ENCODE data around the gene FBXO31. TPM values are rescaled to one million over a fixed set of nuclear protein-coding genes. Genes with fewer than 3 reads are reported as not detected.
A peak's percentile ranks its signal among the peaks of the same experiment; 100 is the strongest.

FBXO31 gene
- total and polyA plus RNA-seq, 2 of the 13 experiments (the other 11 are each of a cell fraction or from before 2014, with no cell fraction given), result 92.4 to 101 TPM

DNA sequence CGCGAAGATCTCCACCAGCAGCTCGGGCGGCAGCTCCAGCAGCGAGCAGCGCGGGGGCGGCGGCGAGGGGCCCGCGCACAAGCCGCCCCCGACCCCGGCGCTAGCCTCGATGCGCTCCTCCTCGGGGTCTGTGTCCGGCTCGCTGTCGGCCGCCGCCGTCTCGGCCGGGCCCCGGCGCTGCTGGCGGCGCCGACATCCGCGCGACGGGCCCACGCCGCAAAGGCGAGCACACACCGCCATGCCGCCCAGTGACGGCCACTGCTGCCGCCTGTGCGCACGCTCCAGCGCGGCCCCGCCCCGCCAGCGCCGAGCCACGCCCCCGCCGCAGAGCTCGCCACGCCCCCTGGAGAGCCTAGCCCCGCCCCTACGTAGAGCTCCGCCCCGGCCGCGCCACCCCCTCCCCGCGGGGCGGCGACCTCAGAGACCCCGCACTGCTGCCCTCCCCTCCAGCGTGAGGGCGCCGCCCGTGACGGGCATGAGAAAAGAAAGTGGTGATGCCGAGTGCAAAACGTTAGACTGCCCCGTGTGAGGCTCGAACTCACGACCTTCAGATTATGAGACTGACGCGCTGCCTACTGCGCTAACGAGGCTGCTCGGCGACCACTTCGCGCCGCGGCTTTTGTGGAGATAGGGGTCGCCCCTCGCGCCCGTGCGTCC is at the start of gene FBXO31 (continued):
- TF ChIP-seq, protein P1, sequence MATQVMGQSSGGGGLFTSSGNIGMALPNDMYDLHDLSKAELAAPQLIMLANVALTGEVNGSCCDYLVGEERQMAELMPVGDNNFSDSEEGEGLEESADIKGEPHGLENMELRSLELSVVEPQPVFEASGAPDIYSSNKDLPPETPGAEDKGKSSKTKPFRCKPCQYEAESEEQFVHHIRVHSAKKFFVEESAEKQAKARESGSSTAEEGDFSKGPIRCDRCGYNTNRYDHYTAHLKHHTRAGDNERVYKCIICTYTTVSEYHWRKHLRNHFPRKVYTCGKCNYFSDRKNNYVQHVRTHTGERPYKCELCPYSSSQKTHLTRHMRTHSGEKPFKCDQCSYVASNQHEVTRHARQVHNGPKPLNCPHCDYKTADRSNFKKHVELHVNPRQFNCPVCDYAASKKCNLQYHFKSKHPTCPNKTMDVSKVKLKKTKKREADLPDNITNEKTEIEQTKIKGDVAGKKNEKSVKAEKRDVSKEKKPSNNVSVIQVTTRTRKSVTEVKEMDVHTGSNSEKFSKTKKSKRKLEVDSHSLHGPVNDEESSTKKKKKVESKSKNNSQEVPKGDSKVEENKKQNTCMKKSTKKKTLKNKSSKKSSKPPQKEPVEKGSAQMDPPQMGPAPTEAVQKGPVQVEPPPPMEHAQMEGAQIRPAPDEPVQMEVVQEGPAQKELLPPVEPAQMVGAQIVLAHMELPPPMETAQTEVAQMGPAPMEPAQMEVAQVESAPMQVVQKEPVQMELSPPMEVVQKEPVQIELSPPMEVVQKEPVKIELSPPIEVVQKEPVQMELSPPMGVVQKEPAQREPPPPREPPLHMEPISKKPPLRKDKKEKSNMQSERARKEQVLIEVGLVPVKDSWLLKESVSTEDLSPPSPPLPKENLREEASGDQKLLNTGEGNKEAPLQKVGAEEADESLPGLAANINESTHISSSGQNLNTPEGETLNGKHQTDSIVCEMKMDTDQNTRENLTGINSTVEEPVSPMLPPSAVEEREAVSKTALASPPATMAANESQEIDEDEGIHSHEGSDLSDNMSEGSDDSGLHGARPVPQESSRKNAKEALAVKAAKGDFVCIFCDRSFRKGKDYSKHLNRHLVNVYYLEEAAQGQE (IDR thresholded peaks at IDR 0.05; ENCODE audit: borderline replicate concordance in 1 of 2, low read depth in 1 of 2, low read length in 2 of 2), result no peak; a peak in 1 of 4 replicates
- TF ChIP-seq, protein P2, sequence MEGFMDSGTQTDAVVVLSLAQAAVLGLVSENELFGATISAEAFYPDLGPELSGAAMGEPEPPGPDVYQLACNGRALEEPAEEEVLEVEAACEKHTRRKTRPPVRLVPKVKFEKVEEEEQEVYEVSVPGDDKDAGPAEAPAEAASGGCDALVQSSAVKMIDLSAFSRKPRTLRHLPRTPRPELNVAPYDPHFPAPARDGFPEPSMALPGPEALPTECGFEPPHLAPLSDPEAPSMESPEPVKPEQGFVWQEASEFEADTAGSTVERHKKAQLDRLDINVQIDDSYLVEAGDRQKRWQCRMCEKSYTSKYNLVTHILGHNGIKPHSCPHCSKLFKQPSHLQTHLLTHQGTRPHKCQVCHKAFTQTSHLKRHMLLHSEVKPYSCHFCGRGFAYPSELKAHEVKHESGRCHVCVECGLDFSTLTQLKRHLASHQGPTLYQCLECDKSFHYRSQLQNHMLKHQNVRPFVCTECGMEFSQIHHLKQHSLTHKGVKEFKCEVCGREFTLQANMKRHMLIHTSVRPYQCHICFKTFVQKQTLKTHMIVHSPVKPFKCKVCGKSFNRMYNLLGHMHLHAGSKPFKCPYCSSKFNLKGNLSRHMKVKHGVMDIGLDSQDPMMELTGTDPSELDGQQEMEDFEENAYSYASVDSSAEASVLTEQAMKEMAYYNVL (CRISPR knock-in tag; IDR thresholded peaks at IDR 0.05; ENCODE audit: borderline replicate concordance), result no peak; the same call in 1 of the 2 replicates
- peak; percentile 80; the same call in 1 of the 2 replicates for TF ChIP-seq YEATS4 (CRISPR knock-in tag; IDR thresholded peaks at IDR 0.05; ENCODE audit: borderline replicate concordance)
- TF ChIP-seq GATAD1 (CRISPR knock-in tag; IDR thresholded peaks at IDR 0.05), result peak; percentile 67
- 0 out of 2 replicates have a peak, but pooled peaks have one; percentile 67 for TF ChIP-seq TP53 (CRISPR knock-in tag; conservative IDR thresholded peaks at IDR 0.05)
- TF ChIP-seq ZKSCAN5 (CRISPR knock-in tag; IDR thresholded peaks at IDR 0.05), result no peak
- TF ChIP-seq SMAD9 (CRISPR knock-in tag; IDR thresholded peaks at IDR 0.05), result no peak
- peak; percentile 87; the same call in 1 of the 2 replicates for TF ChIP-seq MBNL3 (CRISPR knock-in tag; conservative IDR thresholded peaks at IDR 0.05)
- TF ChIP-seq ZNF30 (CRISPR knock-in tag; IDR thresholded peaks at IDR 0.05), result no peak
- no peak for TF ChIP-seq ZNF678 (CRISPR knock-in tag; IDR thresholded peaks at IDR 0.05)
- TF ChIP-seq TRIM24 (CRISPR knock-in tag; IDR thresholded peaks at IDR 0.05), result no peak
- TF ChIP-seq, protein P3, sequence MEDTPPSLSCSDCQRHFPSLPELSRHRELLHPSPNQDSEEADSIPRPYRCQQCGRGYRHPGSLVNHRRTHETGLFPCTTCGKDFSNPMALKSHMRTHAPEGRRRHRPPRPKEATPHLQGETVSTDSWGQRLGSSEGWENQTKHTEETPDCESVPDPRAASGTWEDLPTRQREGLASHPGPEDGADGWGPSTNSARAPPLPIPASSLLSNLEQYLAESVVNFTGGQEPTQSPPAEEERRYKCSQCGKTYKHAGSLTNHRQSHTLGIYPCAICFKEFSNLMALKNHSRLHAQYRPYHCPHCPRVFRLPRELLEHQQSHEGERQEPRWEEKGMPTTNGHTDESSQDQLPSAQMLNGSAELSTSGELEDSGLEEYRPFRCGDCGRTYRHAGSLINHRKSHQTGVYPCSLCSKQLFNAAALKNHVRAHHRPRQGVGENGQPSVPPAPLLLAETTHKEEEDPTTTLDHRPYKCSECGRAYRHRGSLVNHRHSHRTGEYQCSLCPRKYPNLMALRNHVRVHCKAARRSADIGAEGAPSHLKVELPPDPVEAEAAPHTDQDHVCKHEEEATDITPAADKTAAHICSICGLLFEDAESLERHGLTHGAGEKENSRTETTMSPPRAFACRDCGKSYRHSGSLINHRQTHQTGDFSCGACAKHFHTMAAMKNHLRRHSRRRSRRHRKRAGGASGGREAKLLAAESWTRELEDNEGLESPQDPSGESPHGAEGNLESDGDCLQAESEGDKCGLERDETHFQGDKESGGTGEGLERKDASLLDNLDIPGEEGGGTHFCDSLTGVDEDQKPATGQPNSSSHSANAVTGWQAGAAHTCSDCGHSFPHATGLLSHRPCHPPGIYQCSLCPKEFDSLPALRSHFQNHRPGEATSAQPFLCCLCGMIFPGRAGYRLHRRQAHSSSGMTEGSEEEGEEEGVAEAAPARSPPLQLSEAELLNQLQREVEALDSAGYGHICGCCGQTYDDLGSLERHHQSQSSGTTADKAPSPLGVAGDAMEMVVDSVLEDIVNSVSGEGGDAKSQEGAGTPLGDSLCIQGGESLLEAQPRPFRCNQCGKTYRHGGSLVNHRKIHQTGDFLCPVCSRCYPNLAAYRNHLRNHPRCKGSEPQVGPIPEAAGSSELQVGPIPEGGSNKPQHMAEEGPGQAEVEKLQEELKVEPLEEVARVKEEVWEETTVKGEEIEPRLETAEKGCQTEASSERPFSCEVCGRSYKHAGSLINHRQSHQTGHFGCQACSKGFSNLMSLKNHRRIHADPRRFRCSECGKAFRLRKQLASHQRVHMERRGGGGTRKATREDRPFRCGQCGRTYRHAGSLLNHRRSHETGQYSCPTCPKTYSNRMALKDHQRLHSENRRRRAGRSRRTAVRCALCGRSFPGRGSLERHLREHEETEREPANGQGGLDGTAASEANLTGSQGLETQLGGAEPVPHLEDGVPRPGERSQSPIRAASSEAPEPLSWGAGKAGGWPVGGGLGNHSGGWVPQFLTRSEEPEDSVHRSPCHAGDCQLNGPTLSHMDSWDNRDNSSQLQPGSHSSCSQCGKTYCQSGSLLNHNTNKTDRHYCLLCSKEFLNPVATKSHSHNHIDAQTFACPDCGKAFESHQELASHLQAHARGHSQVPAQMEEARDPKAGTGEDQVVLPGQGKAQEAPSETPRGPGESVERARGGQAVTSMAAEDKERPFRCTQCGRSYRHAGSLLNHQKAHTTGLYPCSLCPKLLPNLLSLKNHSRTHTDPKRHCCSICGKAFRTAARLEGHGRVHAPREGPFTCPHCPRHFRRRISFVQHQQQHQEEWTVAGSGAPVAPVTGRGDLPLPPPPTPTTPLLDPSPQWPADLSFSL (CRISPR knock-in tag; IDR thresholded peaks at IDR 0.05), result no peak
- TF ChIP-seq ZNF549 (CRISPR knock-in tag; IDR thresholded peaks at IDR 0.05), result no peak
- no peak for TF ChIP-seq PCBP2 (optimal IDR thresholded peaks at IDR 0.05; ENCODE audit: low read depth, low read length, poor library complexity, severe bottlenecking)
- TF ChIP-seq, protein P4, sequence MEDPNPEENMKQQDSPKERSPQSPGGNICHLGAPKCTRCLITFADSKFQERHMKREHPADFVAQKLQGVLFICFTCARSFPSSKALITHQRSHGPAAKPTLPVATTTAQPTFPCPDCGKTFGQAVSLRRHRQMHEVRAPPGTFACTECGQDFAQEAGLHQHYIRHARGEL (CRISPR knock-in tag; IDR thresholded peaks at IDR 0.05), result no peak
- no peak for TF ChIP-seq ZNF605 (CRISPR knock-in tag; IDR thresholded peaks at IDR 0.05)
- no peak for TF ChIP-seq RNF2 (conservative IDR thresholded peaks at IDR 0.05; ENCODE audit: low read depth)
- no peak for TF ChIP-seq HMGA1 (CRISPR knock-in tag; conservative IDR thresholded peaks at IDR 0.05)

Measured in HepG2 (cell line).